Head of caudate nucleus (tissue), 42 donors: ENCODE measurements around the gene MEPE.

Experiments used
- DNase-seq, 42 donors: peaks; one replicate each; pipeline versions ENCODE4 v3.0.0 to v3.0.0-alpha.2; 2020 to 2021; ENCODE audit warnings: mixed read lengths in 7 of 42
- intact Hi-C: fragments of 100-400 bp; cut with DNase I; formaldehyde crosslinking; loops from one replicate; pipeline ENCODE4 v1.15.0; 2022

Gene MEPE

GRCh38 chr4:87838890-87839591, 6.3 kb downstream of the MEPE start:
- DNase-seq: peak in 40 of 42 donors; percentile 11 to 77 (median 53)

GRCh38 chr4:87839592-87839946, 6.8 kb downstream of the MEPE start:
- intact Hi-C loops: no loop called here
- DNase-seq: no peak

More at GRCh38 chr4:87838890-87839591, 6.3 kb downstream of the MEPE start:
- intact Hi-C loops: no loop called here

- intact Hi-C loops: no loop called here
- DNase-seq: peak in 5 of 42 donors; percentile 27 to 63 (median 38)
Observed at GRCh38 chr4:87840149-87840548, 7.4 kb downstream of the MEPE start.

GRCh38 chr4:87843936-87844335, 11.2 kb downstream of the MEPE start:
- peak in 2 of 42 donors; percentile 7 to 36 for DNase-seq
- intact Hi-C loops: no loop called here

- intact Hi-C loops: no loop called here
Observed at GRCh38 chr4:87844452-87844851, 11.7 kb downstream of the MEPE start.

GRCh38 chr4:87846226-87846625, 13.5 kb downstream of the MEPE start:
- intact Hi-C loops: no loop called here

More at GRCh38 chr4:87844452-87844851, 11.7 kb downstream of the MEPE start:
- no peak for DNase-seq

GRCh38 chr4:87848622-87849351, 16.0 kb downstream of the MEPE start:
- DNase-seq: peak in 41 of 42 donors; percentile 35 to 89 (median 74)
- intact Hi-C loops: loop anchor here (2.0 kb wide), 1 partner anchor 170 kb away; no protein-coding TSS in a partner anchor

More at GRCh38 chr4:87846226-87846625, 13.5 kb downstream of the MEPE start:
- no peak for DNase-seq

GRCh38 chr4:87849612-87850011, 16.8 kb downstream of the MEPE start:
- intact Hi-C loops: loop anchor here (2.0 to 10.0 kb wide), 3 partner anchors 123 to 365 kb away; no protein-coding TSS in a partner anchor
- DNase-seq: peak in 2 of 42 donors; percentile 16 to 18

- intact Hi-C loops: loop anchor here (5.0 to 10.0 kb wide), 2 partner anchors 121 to 363 kb away; no protein-coding TSS in a partner anchor
- DNase-seq: peak in 6 of 42 donors; percentile 10 to 44 (median 24)
Observed at GRCh38 chr4:87851332-87851731, 18.6 kb downstream of the MEPE start.

- no peak for DNase-seq
- intact Hi-C loops: loop anchor here (5.0 to 10.0 kb wide), 2 partner anchors 120 to 363 kb away; no protein-coding TSS in a partner anchor
Observed at GRCh38 chr4:87851953-87852352, 19.2 kb downstream of the MEPE start.

- intact Hi-C loops: loop anchor here (5.0 to 10.0 kb wide), 2 partner anchors 119 to 362 kb away; no protein-coding TSS in a partner anchor
- DNase-seq: peak in 5 of 42 donors; percentile 12 to 71 (median 34)
Observed at GRCh38 chr4:87853108-87853507, 20.3 kb downstream of the MEPE start.

- intact Hi-C loops: loop anchor here (5.0 to 10.0 kb wide), 2 partner anchors 118 to 361 kb away; no protein-coding TSS in a partner anchor
- no peak for DNase-seq
Observed at GRCh38 chr4:87853891-87854290, 21.1 kb downstream of the MEPE start.

GRCh38 chr4:87855559-87855958, 22.8 kb downstream of the MEPE start:
- peak in 1 of 42 donors; percentile 40 for DNase-seq
- intact Hi-C loops: loop anchor here (10.0 kb wide), 1 partner anchor 359 kb away; no protein-coding TSS in a partner anchor

GRCh38 chr4:87856816-87857215, 24.0 kb downstream of the MEPE start:
- intact Hi-C loops: loop anchor here (10.0 kb wide), 1 partner anchor 358 kb away; no protein-coding TSS in a partner anchor
- DNase-seq: no peak

GRCh38 chr4:87857789-87858188, 25.0 kb downstream of the MEPE start:
- no peak for DNase-seq
- intact Hi-C loops: loop anchor here (10.0 kb wide), 1 partner anchor 357 kb away; no protein-coding TSS in a partner anchor

GRCh38 chr4:87862236-87862635, 29.5 kb downstream of the MEPE start:
- no peak for DNase-seq
- intact Hi-C loops: no loop called here

GRCh38 chr4:87863486-87863885, 30.7 kb downstream of the MEPE start:
- DNase-seq: no peak
- intact Hi-C loops: no loop called here

GRCh38 chr4:87864321-87864720, 31.6 kb downstream of the MEPE start:
- intact Hi-C loops: no loop called here
- no peak for DNase-seq

GRCh38 chr4:87865288-87865687, 32.5 kb downstream of the MEPE start:
- no peak for DNase-seq
- intact Hi-C loops: no loop called here
